GM12878 (cell line): ENCODE results near the gene OOSP4B. TPM values are rescaled to one million over a fixed set of nuclear protein-coding genes. Genes with fewer than 3 reads are reported as not detected.

Experiments used
- ATAC-seq: fragments of 200-7000 bp; cut with Tn5 transposase; 3 replicates; pipeline ENCODE4 v1.9.1; 2020; ENCODE audit warnings: mild to moderate bottlenecking, moderate library complexity
- Bru-seq: library from RNA; stranded (reverse); fragments of 400-500 nt; gene quantifications from one replicate; lab custom pipeline; 2021; lab: Mats Ljungman, UMichigan
- BruChase-seq, 2 experiments: library from RNA; stranded (reverse); fragments of 400-500 nt; gene quantifications; one replicate each; lab custom pipeline; 2021; lab: Mats Ljungman, UMichigan
- BruUV-seq: library from RNA; stranded (reverse); fragments of 400-500 nt; replicated peaks from 2 replicates; lab custom pipeline; 2021; lab: Mats Ljungman, UMichigan
- CTCF ChIA-PET: fragments of 300-600 bp; sonication (Branson Sonifier 250); formaldehyde crosslinking; extraction: SDS; loops from one replicate; lab custom pipeline; 2021; ENCODE audit warnings: inconsistent platforms; lab: Yijun Ruan, JAX
- POLR2A ChIA-PET: fragments of 350-600 bp; formaldehyde crosslinking; extraction: SDS; loops from one replicate; lab custom pipeline; 2021; ENCODE audit warnings: inconsistent platforms; lab: Charles Lee
- RAD21 ChIA-PET: fragments of 300-600 bp; sonication (Branson Sonifier 250); formaldehyde crosslinking; loops from one replicate; lab custom pipeline; 2023; ENCODE audit warnings: antibody characterized with exemption; ENCODE audit not compliant: unreplicated experiment; lab: Charles Lee
- SMC1A ChIA-PET: fragments of 300-600 bp; sonication (Branson Sonifier 250); formaldehyde crosslinking; loops from one replicate; lab custom pipeline; 2023; ENCODE audit not compliant: unreplicated experiment, uncharacterized antibody; lab: Charles Lee
- DNase-seq: peaks from one replicate; pipeline ENCODE4 v3.0.0-alpha.2; 2011; ENCODE audit warnings: low read depth, low spot score
- FAIRE-seq: peaks from 3 replicates; lab custom pipeline; 2011; peaks lifted over from hg19 to GRCh38; lab: Jason Lieb, UNC
- H2AFZ ChIP-seq: 2 replicates; pipeline ENCODE4 v1.6.0; 2011; ENCODE audit warnings: low read depth, low read length, control low read depth; ENCODE audit not compliant: control insufficient read depth
- H3K27ac ChIP-seq: 2 replicates; pipeline ENCODE4 v1.5.1; 2011; ENCODE audit warnings: control low read depth; ENCODE audit not compliant: control insufficient read depth, insufficient read depth
- H3K27me3 ChIP-seq, 2 experiments: replicated peaks in 1 of 2; 2 replicates each; pipeline versions ENCODE4 v1.6.0 to v1.6.1; 2011; ENCODE audit warnings: low read length in 1 of 2; ENCODE audit not compliant: control insufficient read depth in 2 of 2, insufficient read depth in 2 of 2
- H3K36me3 ChIP-seq, 2 experiments: 2 replicates each; pipeline ENCODE4 v1.5.1; 2011; ENCODE audit warnings: low read length in 1 of 2; ENCODE audit not compliant: control insufficient read depth in 2 of 2, insufficient read depth in 2 of 2
- H3K4me1 ChIP-seq: 2 replicates; pipeline ENCODE4 v1.6.1; 2011; ENCODE audit warnings: mild to moderate bottlenecking, low read length, moderate library complexity, mixed read lengths; ENCODE audit not compliant: control insufficient read depth, insufficient read depth
- H3K4me2 ChIP-seq: 2 replicates; pipeline ENCODE4 v1.6.0; 2011; ENCODE audit warnings: control low read depth; ENCODE audit not compliant: control insufficient read depth, insufficient read depth
- H3K4me3 ChIP-seq: fragments of 200-600 bp; sonication (generic); 2 replicates; pipeline ENCODE4 v1.5.1; 2016
- H3K79me2 ChIP-seq: 2 replicates; pipeline ENCODE4 v1.6.0; 2011; ENCODE audit warnings: low read length; ENCODE audit not compliant: control insufficient read depth, insufficient read depth
- H3K9ac ChIP-seq: 2 replicates; pipeline ENCODE4 v1.8.0; 2011; ENCODE audit warnings: low read length, control low read depth, mixed read lengths; ENCODE audit not compliant: control insufficient read depth, insufficient read depth
- H3K9me3 ChIP-seq: replicated peaks from 3 replicates; pipeline ENCODE4 v1.5.1; 2011; ENCODE audit warnings: mild to moderate bottlenecking, low read length; ENCODE audit not compliant: control insufficient read depth, insufficient read depth
- H4K20me1 ChIP-seq: 2 replicates; pipeline ENCODE4 v1.6.0; 2011; ENCODE audit not compliant: control insufficient read depth, insufficient read depth
- BHLHE40 ChIP-seq, 2 experiments: fragments of 450-650 bp in 1 of 2; IDR thresholded peaks; 2 replicates each; pipeline ENCODE4 v1.6.1; 2011 to 2017; ENCODE audit warnings: low read depth in 2 of 2, borderline replicate concordance in 1 of 2, improper control_type of control experiment in 1 of 2, low read length in 1 of 2, mild to moderate bottlenecking in 1 of 2
- FOS ChIP-seq: IDR thresholded peaks from 3 replicates; pipeline ENCODE4 v1.6.1; 2011; ENCODE audit warnings: borderline replicate concordance; ENCODE audit not compliant: insufficient read length; ENCODE audit errors: extremely low read depth
- IKZF1 ChIP-seq: fragments of 450-650 bp; conservative IDR thresholded peaks from 2 replicates; pipeline ENCODE4 v1.6.1; 2017; ENCODE audit warnings: antibody characterized with exemption, mild to moderate bottlenecking
- KDM1A ChIP-seq: fragments of 200-600 bp; sonication (generic); IDR thresholded peaks from 2 replicates; pipeline ENCODE4 v1.6.1; 2016; ENCODE audit warnings: borderline replicate concordance
- MTA2 ChIP-seq: fragments of 450-650 bp; IDR thresholded peaks from 2 replicates; pipeline ENCODE4 v1.6.1; 2016; ENCODE audit warnings: low read depth, mild to moderate bottlenecking, moderate library complexity
- NFYB ChIP-seq: IDR thresholded peaks from 2 replicates; pipeline ENCODE4 v1.6.1; 2011; ENCODE audit warnings: low read depth, mild to moderate bottlenecking, low read length, improper control_type of control experiment, moderate library complexity; ENCODE audit not compliant: insufficient read depth
- PML ChIP-seq: IDR thresholded peaks from 2 replicates; pipeline ENCODE4 v1.6.1; 2012; ENCODE audit warnings: low read length, inconsistent platforms
- YY1 ChIP-seq: IDR thresholded peaks from 2 replicates; pipeline ENCODE4 v1.6.1; 2011; ENCODE audit warnings: low read depth, mild to moderate bottlenecking, low read length
- ZZZ3 ChIP-seq: IDR thresholded peaks from 2 replicates; pipeline ENCODE4 v1.6.1; 2011; ENCODE audit warnings: low read depth; ENCODE audit not compliant: control insufficient read depth, insufficient read length
- WGBS: methylation state at CpG from one replicate; pipeline ENCODE4 v1.1.6; 2016; ENCODE audit warnings: low lambda C conversion rate; ENCODE audit not compliant: insufficient replicate concordance, insufficient coverage; ENCODE audit errors: missing lambda C conversion rate; 5-methylcytosine and 5-hydroxymethylcytosine counted together
- in situ Hi-C: fragments of 300-500 bp; cut with MboI; formaldehyde crosslinking; loops from 9 replicates; pipeline ENCODE4 v1.14.3; 2018; ENCODE audit warnings: mixed read lengths
- intact Hi-C: fragments of 100-400 bp; cut with micrococcal nuclease; formaldehyde crosslinking; loops from one replicate; pipeline ENCODE4 v1.14.2; 2022; ENCODE audit not compliant: unreplicated experiment
- long read RNA-seq, 2 experiments: library from polyadenylated mRNA; unstranded; transcript quantifications; one replicate each; pipeline ENCODE4 v2.0.0, GENCODE V29; 2019 to 2020
- polyA minus RNA-seq, 3 experiments: library from RNA; depleted of rRNA, polyadenylated mRNA; stranded (reverse); fragments of >200 nt; gene quantifications; 2 replicates each; pipeline ENCODE4 v1.2.3, GENCODE V29; 2011
- polyA plus RNA-seq, 11 experiments: library from polyadenylated mRNA; depleted of rRNA in 4 of 11; unstranded in 6 of 11; stranded (reverse) in 5 of 11; fragments of >200 nt; fragmentation: Nextera tagmentation in 4 of 11; fragmentation: Illumina TruSeq in 1 of 11; extraction: Ambion mirVana in 4 of 11; extraction: Trizol in 1 of 11; gene quantifications; 1 replicate in 1 of 11; 2 replicates in 10 of 11; pipeline versions ENCODE4 v1.2.1 to v1.2.3, GENCODE V29; 2011 to 2016; ENCODE audit warnings: inconsistent platforms in 2 of 11, missing spikeins in 2 of 11, low read depth in 1 of 11
- total RNA-seq, 4 experiments: library from RNA; depleted of rRNA in 3 of 4; stranded (reverse); fragments of >200 nt in 3 of 4; fragmentation: Illumina TruSeq in 1 of 4; extraction: Trizol in 1 of 4; gene quantifications; 2 replicates each; pipeline versions ENCODE4 v1.2.1 to v1.2.3, GENCODE V29; 2013 to 2021
- TF ChIP-seq, protein P1 (sequence below): fragments of 450-650 bp; IDR thresholded peaks from 2 replicates; pipeline ENCODE4 v1.6.1; 2017; ENCODE audit warnings: mild to moderate bottlenecking, moderate library complexity
- TF ChIP-seq, protein P2 (sequence below): fragments of 450-650 bp; formaldehyde crosslinking; IDR thresholded peaks from 2 replicates; pipeline ENCODE4 v1.4.0; 2022; ENCODE audit warnings: mild to moderate bottlenecking, moderate library complexity
- TF ChIP-seq, protein P3 (sequence below): fragments of 450-650 bp; IDR thresholded peaks from 2 replicates; pipeline ENCODE4 v1.6.1; 2018; ENCODE audit warnings: borderline replicate concordance, mild to moderate bottlenecking; ENCODE audit not compliant: partially characterized antibody

Gene OOSP4B
- total RNA-seq (2013; cell fraction: nucleolus; rRNA removed), result not detected in 2 replicates
- total RNA-seq (2014; rRNA removed), result not detected in 2 replicates
- total RNA-seq (2014; rRNA removed; fragmentation: Illumina TruSeq; extraction: Trizol), result not detected in 2 replicates
- total RNA-seq (2021), result not detected in 2 replicates
- polyA plus RNA-seq (2011; ENCODE audit: low read depth), result not detected
- not detected in 2 replicates for polyA plus RNA-seq (2011; rRNA removed)
- not detected in 2 replicates for polyA plus RNA-seq (2011; cell fraction: cytosol; rRNA removed)
- not detected in 2 replicates for polyA plus RNA-seq (2011; cell fraction: nucleus; rRNA removed)
- polyA plus RNA-seq (2012), result not detected in 2 replicates
- polyA plus RNA-seq (2014; fragmentation: Illumina TruSeq; extraction: Trizol), result not detected in 2 replicates
- not detected for polyA plus RNA-seq (2014; fragmentation: Nextera tagmentation; extraction: Ambion mirVana)
- polyA plus RNA-seq (2014; rRNA removed), result not detected in 2 replicates
- polyA plus RNA-seq (2016; fragmentation: Nextera tagmentation; extraction: Ambion mirVana), result not detected
- not detected in 2 replicates for polyA minus RNA-seq (2011; rRNA and poly(A)+ RNA removed)
- polyA minus RNA-seq (2011; cell fraction: cytosol; rRNA and poly(A)+ RNA removed), result not detected in 2 replicates
- not detected in 2 replicates for polyA minus RNA-seq (2011; cell fraction: nucleus; rRNA and poly(A)+ RNA removed)
- Bru-seq, nascent RNA, result not detected
- not detected for BruChase-seq, experiment 1, labeled RNA remaining after a 6-hour chase
- not detected for BruChase-seq, experiment 2, labeled RNA remaining after a 2-hour chase
- long read RNA-seq, experiment 1, result 0 reads
- long read RNA-seq, experiment 2, result 0 reads

DNA sequence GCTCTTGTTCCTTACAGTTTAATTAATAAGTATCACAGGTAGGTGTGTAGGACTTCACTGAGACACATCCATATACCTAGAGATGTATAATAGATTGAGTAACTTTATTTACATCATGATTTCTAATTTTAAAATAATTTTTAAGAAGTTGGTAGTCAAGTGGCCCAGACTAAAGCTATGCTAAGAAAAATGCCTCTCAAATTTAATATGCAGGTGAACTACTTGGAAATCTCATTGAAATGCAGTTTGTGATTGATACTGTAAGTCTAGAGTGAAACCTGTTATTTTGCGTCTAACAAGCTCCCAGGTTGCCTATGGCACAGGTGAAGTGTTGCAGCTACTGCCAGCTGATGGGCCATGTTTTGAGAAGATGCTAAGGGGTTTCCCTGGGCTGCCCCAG, at the start of gene OOSP4B:
Gene OOSP4B (plus strand): TSS at position 301 of the 400 bp plus-strand sequence.
- no TSS peak for BruUV-seq
- SMC1A ChIA-PET, result no interaction called here
- TF ChIP-seq PML, result no peak
- TF ChIP-seq IKZF1, result no peak
- TF ChIP-seq, protein P1, sequence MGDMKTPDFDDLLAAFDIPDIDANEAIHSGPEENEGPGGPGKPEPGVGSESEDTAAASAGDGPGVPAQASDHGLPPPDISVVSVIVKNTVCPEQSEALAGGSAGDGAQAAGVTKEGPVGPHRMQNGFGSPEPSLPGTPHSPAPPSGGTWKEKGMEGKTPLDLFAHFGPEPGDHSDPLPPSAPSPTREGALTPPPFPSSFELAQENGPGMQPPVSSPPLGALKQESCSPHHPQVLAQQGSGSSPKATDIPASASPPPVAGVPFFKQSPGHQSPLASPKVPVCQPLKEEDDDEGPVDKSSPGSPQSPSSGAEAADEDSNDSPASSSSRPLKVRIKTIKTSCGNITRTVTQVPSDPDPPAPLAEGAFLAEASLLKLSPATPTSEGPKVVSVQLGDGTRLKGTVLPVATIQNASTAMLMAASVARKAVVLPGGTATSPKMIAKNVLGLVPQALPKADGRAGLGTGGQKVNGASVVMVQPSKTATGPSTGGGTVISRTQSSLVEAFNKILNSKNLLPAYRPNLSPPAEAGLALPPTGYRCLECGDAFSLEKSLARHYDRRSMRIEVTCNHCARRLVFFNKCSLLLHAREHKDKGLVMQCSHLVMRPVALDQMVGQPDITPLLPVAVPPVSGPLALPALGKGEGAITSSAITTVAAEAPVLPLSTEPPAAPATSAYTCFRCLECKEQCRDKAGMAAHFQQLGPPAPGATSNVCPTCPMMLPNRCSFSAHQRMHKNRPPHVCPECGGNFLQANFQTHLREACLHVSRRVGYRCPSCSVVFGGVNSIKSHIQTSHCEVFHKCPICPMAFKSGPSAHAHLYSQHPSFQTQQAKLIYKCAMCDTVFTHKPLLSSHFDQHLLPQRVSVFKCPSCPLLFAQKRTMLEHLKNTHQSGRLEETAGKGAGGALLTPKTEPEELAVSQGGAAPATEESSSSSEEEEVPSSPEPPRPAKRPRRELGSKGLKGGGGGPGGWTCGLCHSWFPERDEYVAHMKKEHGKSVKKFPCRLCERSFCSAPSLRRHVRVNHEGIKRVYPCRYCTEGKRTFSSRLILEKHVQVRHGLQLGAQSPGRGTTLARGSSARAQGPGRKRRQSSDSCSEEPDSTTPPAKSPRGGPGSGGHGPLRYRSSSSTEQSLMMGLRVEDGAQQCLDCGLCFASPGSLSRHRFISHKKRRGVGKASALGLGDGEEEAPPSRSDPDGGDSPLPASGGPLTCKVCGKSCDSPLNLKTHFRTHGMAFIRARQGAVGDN, result no peak
- no peak for TF ChIP-seq MTA2
- TF ChIP-seq, protein P2, sequence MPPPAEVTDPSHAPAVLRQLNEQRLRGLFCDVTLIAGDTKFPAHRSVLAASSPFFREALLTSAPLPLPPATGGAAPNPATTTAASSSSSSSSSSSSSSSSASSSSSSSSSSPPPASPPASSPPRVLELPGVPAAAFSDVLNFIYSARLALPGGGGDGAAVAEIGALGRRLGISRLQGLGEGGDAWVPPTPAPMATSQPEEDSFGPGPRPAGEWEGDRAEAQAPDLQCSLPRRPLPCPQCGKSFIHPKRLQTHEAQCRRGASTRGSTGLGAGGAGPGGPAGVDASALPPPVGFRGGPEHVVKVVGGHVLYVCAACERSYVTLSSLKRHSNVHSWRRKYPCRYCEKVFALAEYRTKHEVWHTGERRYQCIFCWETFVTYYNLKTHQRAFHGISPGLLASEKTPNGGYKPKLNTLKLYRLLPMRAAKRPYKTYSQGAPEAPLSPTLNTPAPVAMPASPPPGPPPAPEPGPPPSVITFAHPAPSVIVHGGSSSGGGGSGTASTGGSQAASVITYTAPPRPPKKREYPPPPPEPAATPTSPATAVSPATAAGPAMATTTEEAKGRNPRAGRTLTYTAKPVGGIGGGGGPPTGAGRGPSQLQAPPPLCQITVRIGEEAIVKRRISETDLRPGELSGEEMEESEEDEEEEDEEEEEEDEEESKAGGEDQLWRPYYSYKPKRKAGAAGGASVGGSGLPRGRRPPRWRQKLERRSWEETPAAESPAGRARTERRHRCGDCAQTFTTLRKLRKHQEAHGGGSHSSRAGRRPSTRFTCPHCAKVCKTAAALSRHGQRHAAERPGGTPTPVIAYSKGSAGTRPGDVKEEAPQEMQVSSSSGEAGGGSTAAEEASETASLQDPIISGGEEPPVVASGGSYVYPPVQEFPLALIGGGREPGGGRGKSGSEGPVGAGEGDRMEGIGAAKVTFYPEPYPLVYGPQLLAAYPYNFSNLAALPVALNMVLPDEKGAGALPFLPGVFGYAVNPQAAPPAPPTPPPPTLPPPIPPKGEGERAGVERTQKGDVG (CRISPR knock-in tag), result no peak
- no peak for TF ChIP-seq BHLHE40 (IDR thresholded peaks at IDR 0.05; ENCODE audit: borderline replicate concordance in 1 of 2, low read depth in 2 of 2, low read length in 1 of 2)
- TF ChIP-seq YY1, result no peak
- no peak for TF ChIP-seq FOS
- no peak for TF ChIP-seq NFYB
- TF ChIP-seq, protein P3, sequence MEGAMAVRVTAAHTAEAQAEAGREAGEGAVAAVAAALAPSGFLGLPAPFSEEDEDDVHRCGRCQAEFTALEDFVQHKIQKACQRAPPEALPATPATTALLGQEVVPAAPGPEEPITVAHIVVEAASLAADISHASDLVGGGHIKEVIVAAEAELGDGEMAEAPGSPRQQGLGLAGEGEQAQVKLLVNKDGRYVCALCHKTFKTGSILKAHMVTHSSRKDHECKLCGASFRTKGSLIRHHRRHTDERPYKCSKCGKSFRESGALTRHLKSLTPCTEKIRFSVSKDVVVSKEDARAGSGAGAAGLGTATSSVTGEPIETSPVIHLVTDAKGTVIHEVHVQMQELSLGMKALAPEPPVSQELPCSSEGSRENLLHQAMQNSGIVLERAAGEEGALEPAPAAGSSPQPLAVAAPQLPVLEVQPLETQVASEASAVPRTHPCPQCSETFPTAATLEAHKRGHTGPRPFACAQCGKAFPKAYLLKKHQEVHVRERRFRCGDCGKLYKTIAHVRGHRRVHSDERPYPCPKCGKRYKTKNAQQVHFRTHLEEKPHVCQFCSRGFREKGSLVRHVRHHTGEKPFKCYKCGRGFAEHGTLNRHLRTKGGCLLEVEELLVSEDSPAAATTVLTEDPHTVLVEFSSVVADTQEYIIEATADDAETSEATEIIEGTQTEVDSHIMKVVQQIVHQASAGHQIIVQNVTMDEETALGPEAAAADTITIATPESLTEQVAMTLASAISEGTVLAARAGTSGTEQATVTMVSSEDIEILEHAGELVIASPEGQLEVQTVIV, result no peak
- no peak for TF ChIP-seq KDM1A
- no peak for TF ChIP-seq ZZZ3

More for the DNA sequence above, at the start of gene OOSP4B:
- intact Hi-C loops, result no loop called here
- 38% methylated on average over 1 of the region's 1 CpG for WGBS
- Histone ChIP-seq H2AFZ (no peak within 1 kb of the TSS), H3K4me2 (no peak within 1 kb of the TSS), H3K79me2 (no peaks in the 10 kb centered on the region), H4K20me1 (no peaks in the 10 kb centered on the region), H3K27me3 (no peaks in the 10 kb centered on the region), H3K4me3 (no peak within 1 kb of the TSS), H3K9ac (no peak within 1 kb of the TSS), H3K36me3 (no peaks in the 10 kb centered on the region), H3K27ac (no peak within 1 kb of the TSS), H3K9me3 (no peaks in the 10 kb centered on the region), H3K4me1 (no peaks in the 10 kb centered on the region)
- RAD21 ChIA-PET, result no interaction called here
- CTCF ChIA-PET, result no interaction called here
- in situ Hi-C loops, result no loop called here
- FAIRE-seq, result no peak
- POLR2A ChIA-PET, result no interaction called here
- no peak for DNase-seq
- no peak for ATAC-seq
